Skin of body (tissue), 2 donors: ENCODE measurements around the gene RGS6. TPM values are rescaled to one million over a fixed set of nuclear protein-coding genes. Genes with fewer than 3 reads are reported as not detected.

Experiments used
- DNase-seq: peaks from one replicate; lab custom pipeline; 2025; lab: John Stamatoyannopoulos, UW
- total RNA-seq: library from RNA; depleted of rRNA; stranded (reverse); fragments of >200 nt; gene quantifications from one replicate; pipeline ENCODE4 v1.2.3, GENCODE V29; 2014

The RGS6 gene
- total RNA-seq, 1 donor from 2014 or later = 3.9 TPM

GRCh38 chr14:72492196-72492595 lies 560.0 kb downstream of the RGS6 start:
- no peak for DNase-seq

- no peak for DNase-seq
These were observed 563.4 kb downstream of the RGS6 start for GRCh38 chr14:72495668-72496067.

DNA sequence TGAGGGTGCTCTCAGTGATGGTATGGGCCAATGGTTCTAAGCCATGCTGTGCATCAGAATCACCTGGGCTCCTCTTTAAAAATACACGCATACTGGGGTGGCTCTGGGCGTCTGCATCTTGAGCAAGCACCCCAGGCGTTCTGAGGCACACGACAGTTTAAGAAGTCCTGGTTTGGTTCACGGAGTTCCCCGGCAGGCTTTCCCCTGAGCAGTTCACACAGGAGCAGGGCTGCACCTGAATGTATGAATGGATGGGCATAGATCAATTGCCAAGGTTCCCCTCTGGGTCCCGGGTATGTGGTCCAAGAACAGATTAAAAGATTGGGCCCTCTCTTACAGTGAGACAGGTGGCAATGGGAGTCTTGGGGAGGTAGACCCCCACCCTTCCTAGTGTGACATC lies 566.4 kb downstream of the RGS6 start:
- DNase-seq = no peak

- no peak for DNase-seq
These were observed 567.5 kb downstream of the RGS6 start for GRCh38 chr14:72499746-72500145.

GRCh38 chr14:72500234-72500838 lies 568.1 kb downstream of the RGS6 start:
- DNase-seq = no peak

GRCh38 chr14:72501439-72501838 lies 569.2 kb downstream of the RGS6 start:
- DNase-seq = no peak

DNA sequence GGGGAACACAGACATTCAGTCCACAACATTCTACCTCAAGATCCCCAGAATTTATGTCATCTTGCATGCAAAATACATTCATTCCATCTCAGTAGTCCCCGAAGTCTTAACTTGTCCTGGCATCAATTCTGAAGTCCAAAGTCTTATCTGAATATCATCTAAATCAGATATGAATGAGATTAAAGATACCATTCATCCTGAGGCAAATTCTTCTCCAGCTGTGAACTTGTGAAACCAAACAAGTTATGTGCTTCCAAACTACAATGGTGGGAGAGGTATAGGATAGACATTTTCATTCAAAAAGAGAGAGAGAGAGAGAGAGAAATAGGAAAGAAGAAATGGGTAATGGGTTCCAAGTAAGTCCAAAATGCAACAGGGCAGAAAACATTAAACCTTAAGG lies 571.0 kb downstream of the RGS6 start:
- no peak for DNase-seq

DNA sequence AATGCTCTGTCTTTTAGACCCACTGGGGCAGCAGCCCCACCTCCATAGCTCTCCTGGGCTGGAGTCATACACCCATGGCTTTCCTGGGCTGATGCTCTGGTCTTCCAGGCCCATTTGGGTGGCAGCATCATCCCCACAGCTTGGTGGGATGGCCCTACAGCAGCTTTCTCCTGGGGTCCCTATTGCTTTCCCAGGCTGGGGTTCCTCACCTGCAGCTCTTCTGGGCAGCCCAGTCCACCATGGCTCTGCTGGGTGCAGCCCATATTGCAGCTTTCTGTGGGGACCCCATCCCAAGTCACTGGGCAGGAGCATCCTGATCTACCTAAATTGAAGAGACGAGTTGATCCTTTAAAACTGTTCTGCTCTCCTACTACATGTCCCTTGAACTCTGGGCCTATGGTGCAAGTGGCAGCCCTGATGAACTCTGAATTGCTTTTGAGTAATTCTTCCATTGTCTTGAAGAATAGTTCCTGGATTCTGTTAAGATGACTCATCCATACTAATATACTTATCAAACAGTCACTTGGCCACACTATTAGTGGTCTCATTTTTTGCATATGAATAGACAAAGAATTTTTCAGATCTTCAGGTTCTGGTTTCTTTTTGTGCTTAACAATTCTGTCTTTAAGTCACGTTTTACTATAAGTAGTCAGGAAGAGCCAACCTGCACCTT lies 571.6 kb downstream of the RGS6 start:
- no peak for DNase-seq

DNA sequence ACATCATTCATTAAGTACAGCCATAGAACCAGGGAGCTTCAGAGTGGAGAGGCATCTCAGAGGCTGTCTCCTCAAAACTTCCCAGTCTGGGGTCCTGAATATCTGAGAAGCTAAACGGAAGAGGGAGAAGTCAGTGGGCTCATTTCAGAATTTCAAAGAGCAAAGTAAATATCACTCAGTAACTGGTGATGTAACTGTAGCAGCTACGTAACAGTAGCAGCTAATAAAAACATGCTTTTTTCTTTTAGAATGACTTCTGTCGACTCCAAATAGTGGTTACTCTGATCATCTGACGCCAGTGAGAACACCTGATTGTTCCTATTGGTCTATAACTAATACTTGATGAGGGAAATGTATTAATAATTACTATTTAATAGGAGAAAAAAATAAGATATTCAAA lies 578.3 kb downstream of the RGS6 start:
- no peak for DNase-seq

DNA sequence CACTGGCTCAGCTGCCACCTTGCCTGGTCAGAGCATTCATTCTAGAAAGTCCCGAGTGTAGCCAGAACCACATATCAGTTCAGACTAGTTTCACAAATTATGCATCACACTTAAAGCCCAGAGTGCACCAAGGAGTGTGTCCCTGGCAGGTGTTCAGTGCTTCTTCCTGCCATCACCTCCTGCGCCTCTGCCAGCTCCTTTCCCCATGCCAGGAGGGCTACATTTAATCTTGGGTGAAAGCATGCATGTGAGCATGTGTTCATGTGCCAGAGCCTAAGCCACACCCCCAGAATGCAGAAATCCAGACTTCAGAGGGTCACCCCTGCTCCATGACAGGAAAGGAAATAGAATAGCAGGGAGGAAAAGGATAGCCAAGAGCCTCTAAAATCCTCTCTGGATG lies 580.1 kb downstream of the RGS6 start:
- DNase-seq = no peak

GRCh38 chr14:72512925-72513324 lies 580.7 kb downstream of the RGS6 start:
- no peak for DNase-seq

DNA sequence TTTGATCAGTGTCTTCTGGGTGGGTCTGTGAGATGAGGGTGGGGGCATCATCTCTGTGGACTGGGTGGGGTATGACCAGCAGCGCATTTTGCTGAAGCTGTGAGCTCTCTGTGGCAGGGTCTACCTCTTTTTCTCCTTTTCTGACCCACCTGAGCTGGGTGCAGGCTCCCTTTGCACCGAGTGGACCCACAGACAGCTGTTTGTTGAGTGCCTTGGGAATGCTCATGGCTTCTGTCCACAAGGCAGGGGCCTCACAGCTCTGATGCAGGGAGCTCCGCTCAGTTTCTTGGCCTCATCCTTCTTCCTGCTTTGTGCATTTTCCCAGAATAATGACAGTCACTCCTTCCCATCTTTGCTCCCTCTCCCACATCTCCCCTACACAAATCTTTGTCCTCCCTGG lies 581.1 kb downstream of the RGS6 start:
- no peak for DNase-seq

GRCh38 chr14:72513965-72514659 lies 581.9 kb downstream of the RGS6 start:
- DNase-seq = no peak

DNA sequence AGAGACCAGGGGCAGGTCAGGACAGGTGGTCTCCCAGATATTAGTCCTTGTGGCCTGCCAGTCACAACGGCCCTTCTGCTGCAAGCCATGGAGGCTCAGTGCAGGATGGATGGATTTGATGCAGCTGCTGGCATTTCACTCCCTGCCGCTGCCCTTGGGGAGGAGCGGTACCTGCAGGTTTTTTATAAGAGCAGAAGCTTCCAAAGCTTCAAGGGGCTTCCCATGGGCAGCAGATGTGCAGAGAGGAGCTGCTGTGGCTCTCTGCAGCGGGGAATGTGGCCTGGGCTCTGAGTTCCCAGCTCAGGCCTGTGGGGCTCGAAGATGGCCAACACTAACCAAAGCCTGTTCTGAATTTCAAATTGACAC lies 582.4 kb downstream of the RGS6 start:
- no peak for DNase-seq

DNA sequence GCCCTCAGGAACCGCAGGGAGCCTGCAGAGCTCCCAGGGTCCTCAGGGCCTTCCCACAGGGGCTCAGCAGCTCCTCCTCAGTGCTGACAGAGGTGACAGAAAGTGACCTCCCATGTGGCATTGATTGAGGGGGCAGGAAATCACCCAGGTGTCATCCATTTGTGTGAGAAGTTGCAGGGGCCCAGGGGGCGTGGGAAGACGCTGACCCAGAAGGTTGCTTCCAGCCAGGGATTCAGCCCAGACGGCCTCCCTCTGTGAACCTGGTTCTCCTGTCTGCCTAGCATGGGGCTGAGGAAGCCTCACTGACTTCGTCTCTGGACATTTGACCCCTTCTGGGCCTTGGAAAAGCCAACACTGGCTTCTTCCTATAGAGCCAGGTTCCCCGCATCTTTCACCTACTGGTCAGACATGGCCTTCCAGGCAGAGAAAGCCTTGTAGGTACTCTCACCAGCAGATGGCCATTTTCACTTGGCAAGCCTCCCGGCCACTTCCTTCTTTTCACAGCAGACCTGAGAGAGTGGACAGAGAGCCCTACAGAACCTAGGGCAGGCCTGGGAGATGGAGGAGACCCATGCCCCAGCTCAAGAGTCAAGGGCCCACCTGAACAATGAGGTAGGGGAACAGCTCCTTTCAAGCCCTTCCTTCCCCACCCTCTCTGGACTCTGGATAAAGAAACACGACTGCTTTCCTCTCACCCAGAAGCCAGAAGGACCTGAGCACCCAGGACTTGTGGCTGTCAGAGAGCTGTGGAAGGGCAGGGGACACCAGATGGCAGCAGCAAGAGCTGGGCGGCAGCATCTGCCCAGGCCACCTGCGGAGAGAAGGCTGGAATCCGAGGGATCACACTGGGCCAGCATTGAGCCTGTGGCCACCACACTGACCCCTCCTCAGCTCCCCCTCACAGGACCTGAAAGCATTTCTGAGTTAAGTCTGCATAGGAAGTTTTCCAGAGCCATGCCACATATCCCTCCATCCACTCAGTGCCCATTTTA lies 583.8 kb downstream of the RGS6 start:
- DNase-seq = no peak

GRCh38 chr14:72516936-72517700 lies 584.9 kb downstream of the RGS6 start:
- peak; percentile 70 for DNase-seq

DNA sequence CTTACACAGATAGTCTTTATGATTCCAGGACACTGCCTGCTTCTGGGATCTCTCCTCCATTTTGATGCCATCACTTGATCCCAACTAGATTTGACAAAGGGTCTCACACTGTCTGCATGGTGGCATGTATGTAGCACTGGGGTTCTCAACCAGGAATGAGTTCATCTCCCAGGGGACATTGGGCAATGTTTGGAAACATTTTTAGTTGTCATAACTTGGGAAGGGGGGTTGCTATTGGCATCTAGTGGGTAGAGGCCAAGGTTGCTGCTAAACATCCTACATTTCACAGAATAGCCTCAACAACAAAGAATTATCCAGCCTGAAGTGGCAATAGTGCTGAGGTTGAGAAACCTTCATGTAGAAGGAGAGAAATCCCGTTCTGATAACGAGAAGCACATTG lies 585.5 kb downstream of the RGS6 start:
- no peak for DNase-seq

DNA sequence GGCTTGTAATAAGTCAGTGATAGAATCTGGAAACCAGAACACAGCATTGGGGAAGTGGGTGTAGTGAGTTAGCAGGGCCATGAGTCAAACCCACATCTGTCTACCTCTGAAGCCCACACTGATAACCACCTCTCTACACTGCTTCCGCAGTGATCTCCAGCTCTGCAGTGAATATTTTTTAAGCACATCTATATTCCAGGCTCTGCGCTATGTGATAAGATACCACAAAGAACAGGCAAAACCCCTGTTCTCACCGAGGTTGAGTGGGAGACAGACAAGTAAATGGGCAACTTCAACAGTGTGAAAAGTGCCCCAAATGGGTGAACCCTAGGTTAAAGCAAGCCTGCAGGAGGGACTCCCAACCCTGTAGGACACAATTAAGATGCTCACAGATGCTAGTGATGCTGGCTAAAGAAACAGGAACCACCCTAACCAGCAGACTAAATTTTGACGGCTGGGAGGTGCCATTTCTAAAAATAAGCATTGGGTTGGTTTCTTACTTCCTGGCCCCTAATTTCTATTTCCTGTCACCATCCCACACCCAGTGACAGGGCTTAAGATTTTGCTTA lies 586.7 kb downstream of the RGS6 start:
- no peak for DNase-seq

DNA sequence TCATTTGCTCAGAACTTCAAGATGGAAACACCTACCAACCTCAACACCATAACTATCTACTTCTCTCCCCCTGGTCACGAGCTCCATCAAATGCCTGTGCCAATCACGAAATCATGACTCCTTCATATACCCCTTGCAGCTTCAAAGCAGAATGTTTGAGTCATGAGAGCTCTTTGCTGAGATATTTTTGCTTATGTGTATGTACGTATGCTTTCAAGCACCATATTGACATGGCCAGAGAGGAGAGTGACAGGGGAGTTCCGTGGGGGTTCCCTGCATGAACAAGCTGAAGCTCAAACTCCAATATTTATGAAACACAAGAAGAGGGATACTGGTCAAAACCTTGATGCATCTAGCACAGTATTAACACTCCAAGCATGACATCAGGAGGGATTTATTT lies 587.3 kb downstream of the RGS6 start:
- no peak for DNase-seq

- no peak for DNase-seq
These were observed 588.8 kb downstream of the RGS6 start for GRCh38 chr14:72521045-72521444.
